ENCODE results near the gene SELP. TPM values are rescaled to one million over a fixed set of nuclear protein-coding genes. Genes with fewer than 3 reads are reported as not detected.

Gene SELP
- polyA plus RNA-seq, 1 of the 3 experiments (the other 2 are of a cell fraction) = not detected

DNA sequence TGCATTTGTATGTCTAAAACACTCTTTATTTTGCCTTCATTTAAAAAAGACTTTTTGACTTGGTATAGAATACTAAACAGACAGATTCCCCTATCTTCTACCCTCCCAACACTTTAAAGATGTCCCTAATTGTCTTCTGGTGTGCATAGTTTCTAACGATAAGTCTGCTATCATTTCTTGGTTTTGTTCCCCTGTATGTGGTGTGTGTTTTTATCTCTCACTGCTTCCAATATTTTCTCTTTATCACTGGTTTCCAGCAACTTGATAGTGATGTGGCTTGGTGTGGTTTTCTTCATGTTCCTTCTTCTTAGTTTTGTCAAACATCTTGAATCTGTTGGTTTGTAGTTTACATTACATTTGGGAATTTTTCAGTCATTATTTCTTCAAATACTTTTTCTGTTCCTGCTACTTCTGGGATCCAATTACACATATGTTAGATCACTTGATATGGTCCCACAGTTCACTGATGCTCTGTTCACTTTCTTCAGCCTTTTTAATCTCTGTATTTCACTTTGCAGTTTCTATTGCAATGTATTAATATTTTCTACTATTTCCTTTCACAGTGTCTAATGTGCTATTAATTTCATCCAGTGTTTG, 66.8 kb downstream of the SELP start:
- ChIA-PET POLR2A (no interaction called here), CTCF (no interaction called here)
- H3K4me1 ChIP-seq (ENCODE audit: control insufficient read depth in 1 of 2, insufficient read depth in 2 of 2, low read depth in 1 of 2, low read length in 1 of 2) = no peaks in the 10 kb centered on the region; a peak in 1 of 4 replicates
- no peak overlapping the region for H3K9ac ChIP-seq
- H3K27me3 ChIP-seq (ENCODE audit: insufficient read depth) = peaks cover 6% of the 10 kb centered on the region; the same call in 1 of the 2 replicates
- no peak overlapping the region for H3K4me3 ChIP-seq (ENCODE audit: low read depth in 2 of 2, low read length in 1 of 2)
- no peak for DNase-seq
- H3K79me2 ChIP-seq (ENCODE audit: insufficient read depth) = no peaks in the 10 kb centered on the region
- H3K27ac ChIP-seq (ENCODE audit: low read depth in 2 of 2, low read length in 1 of 2) = no peak overlapping the region
- H3K4me2 ChIP-seq = no peak overlapping the region
- H3K9me2 ChIP-seq = no peaks in the 10 kb centered on the region
- H2AFZ ChIP-seq (ENCODE audit: low read depth) = no peak overlapping the region
- TF ChIP-seq TAF1 (IDR thresholded peaks at IDR 0.05; ENCODE audit: borderline replicate concordance, low read depth, low read length) (no peak), JUND (IDR thresholded peaks at IDR 0.05) (no peak), EZH2phosphoT487 (IDR thresholded peaks at IDR 0.05; ENCODE audit: borderline replicate concordance, low read depth) (no peak), FOSL2 (IDR thresholded peaks at IDR 0.05; ENCODE audit: borderline replicate concordance, low read depth) (no peak), RCOR1 (IDR thresholded peaks at IDR 0.05; ENCODE audit: low read length) (no peak), USF2 (IDR thresholded peaks at IDR 0.05; ENCODE audit: borderline replicate concordance, low read depth, low read length) (no peak), TCF12 (IDR thresholded peaks at IDR 0.05) (no peak)
- no peaks in the 10 kb centered on the region for H3F3A ChIP-seq (replicated peaks; ENCODE audit: insufficient read depth)
- WGBS (ENCODE audit: low lambda C conversion rate) = 14% methylated on average over 1 of the region's 1 CpG
- H3K9me3 ChIP-seq = no peaks in the 10 kb centered on the region
- no peaks in the 10 kb centered on the region for H4K20me1 ChIP-seq (ENCODE audit: insufficient read depth)
- H3K36me3 ChIP-seq (replicated peaks in 1 of 2; ENCODE audit: control insufficient read depth in 1 of 2, insufficient read depth in 2 of 2, low read length in 1 of 2) = no peaks in the 10 kb centered on the region

GRCh38 chr1:169561692-169562091, 68.2 kb downstream of the SELP start:
- 0% methylated on average over 1 of the region's 1 CpG for WGBS (ENCODE audit: low lambda C conversion rate)
- Histone ChIP-seq H2AFZ (ENCODE audit: low read depth) (no peak overlapping the region), H4K20me1 (ENCODE audit: insufficient read depth) (no peaks in the 10 kb centered on the region), H3K27ac (ENCODE audit: low read depth in 2 of 2, low read length in 1 of 2) (no peak overlapping the region), H3K27me3 (ENCODE audit: insufficient read depth) (peaks cover 6% of the 10 kb centered on the region; the same call in 1 of the 2 replicates), H3K9me2 (no peaks in the 10 kb centered on the region), H3K9me3 (no peaks in the 10 kb centered on the region), H3K9ac (no peak overlapping the region), H3K4me1 (ENCODE audit: control insufficient read depth in 1 of 2, insufficient read depth in 2 of 2, low read depth in 1 of 2, low read length in 1 of 2) (no peaks in the 10 kb centered on the region; a peak in 1 of 4 replicates), H3F3A (replicated peaks; ENCODE audit: insufficient read depth) (no peaks in the 10 kb centered on the region), H3K36me3 (replicated peaks in 1 of 2; ENCODE audit: control insufficient read depth in 1 of 2, insufficient read depth in 2 of 2, low read length in 1 of 2) (no peaks in the 10 kb centered on the region), H3K4me3 (ENCODE audit: low read depth in 2 of 2, low read length in 1 of 2) (no peak overlapping the region), H3K4me2 (no peak overlapping the region), H3K79me2 (ENCODE audit: insufficient read depth) (no peaks in the 10 kb centered on the region)
- POLR2A ChIA-PET = no interaction called here
- TF ChIP-seq GABPA (IDR thresholded peaks at IDR 0.05; ENCODE audit: low read depth) (no peak), CTCF (IDR thresholded peaks at IDR 0.05) (no peak), RCOR1 (IDR thresholded peaks at IDR 0.05; ENCODE audit: low read length) (no peak), USF1 (IDR thresholded peaks at IDR 0.05; ENCODE audit: borderline replicate concordance, low read depth) (no peak), CHD2 (IDR thresholded peaks at IDR 0.05; ENCODE audit: low read length, partially characterized antibody) (no peak), SMC3 (IDR thresholded peaks at IDR 0.05; ENCODE audit: low read depth, low read length) (no peak)
- DNase-seq = no peak
- CTCF ChIA-PET = no interaction called here

Measured in SK-N-SH (cell line).